ENCODE data around the gene ING3.

- TF ChIP-seq CTCF (conservative IDR thresholded peaks at IDR 0.05; ENCODE audit: low read length) (no peak), EZH2phosphoT487 (IDR thresholded peaks at IDR 0.05; ENCODE audit: borderline replicate concordance, low read depth, low read length) (no peak)
Observed at GRCh38 chr7:120985839-120986238, 35.3 kb downstream of the ING3 start.

All from OCI-LY7 (cell line).